IPS DF 4.7 (cell line): ENCODE measurements around the gene SCFD2.
"Not testable (repeated sequence)": the region's sequence is repeated elsewhere in the genome, so short reads cannot be mapped to it uniquely, and the experiment has no call there.

Source experiments
- DNase-seq: peaks from one replicate; pipeline ENCODE4 v3.0.0-alpha.2; 2013; ENCODE audit warnings: low spot score; ENCODE audit errors: extremely low read depth

The SCFD2 gene

DNA sequence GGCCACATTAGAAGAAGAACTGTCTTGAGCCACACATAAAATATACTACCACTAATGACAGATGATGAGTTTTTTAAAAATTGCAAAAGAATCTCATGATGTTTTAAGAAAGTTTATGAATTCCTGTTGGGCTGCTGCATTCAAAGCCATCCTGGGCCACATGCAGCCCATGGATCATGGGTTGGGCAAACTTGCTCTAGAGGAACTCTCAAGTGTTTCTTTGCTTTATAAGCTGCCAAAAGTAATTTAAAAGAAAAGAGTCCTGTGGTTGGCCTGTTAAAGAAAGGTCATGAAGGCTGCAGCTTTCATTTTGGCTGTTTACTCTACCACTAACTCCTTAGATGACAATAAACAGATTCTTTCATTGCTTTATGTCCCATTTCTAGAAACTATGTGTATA lies 218.2 kb downstream of the SCFD2 start:
- no peak for DNase-seq

DNA sequence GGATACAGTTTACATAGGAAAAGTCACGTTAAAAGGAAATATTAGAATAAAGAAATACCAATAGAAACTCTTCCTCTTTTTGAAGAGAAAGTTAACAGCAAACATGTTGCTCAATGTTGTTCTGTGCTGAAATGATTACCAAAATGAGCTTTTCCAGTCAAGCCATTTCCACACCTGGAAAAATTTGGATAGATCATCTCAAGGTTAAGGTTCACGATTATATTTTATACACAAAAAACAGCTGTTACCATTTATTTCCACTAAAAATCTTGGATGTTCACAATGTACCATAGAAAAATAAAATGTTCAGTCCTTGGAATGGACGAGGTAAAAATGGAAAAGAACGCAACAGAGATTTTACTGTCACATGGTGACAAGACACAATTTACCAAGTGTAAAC lies 218.7 kb downstream of the SCFD2 start:
- DNase-seq: no peak

DNA sequence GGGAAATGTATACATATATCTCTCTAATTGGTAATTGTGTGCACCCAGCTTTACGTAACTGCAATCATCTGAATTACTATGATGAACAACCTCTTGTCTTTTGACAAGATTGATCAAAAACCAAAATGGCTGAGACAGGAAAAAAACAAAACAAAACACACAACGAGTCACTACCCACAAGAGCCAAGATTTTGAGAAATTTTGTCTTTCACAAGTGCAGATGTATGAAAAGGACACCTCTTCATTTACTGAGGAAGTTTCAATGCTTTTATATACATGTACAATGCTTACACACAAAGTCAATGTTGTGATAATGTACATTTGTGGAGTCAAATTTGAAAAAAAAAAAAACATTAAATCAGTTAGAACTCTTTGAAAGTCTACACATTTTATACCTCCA lies 224.6 kb downstream of the SCFD2 start:
- no peak for DNase-seq

DNA sequence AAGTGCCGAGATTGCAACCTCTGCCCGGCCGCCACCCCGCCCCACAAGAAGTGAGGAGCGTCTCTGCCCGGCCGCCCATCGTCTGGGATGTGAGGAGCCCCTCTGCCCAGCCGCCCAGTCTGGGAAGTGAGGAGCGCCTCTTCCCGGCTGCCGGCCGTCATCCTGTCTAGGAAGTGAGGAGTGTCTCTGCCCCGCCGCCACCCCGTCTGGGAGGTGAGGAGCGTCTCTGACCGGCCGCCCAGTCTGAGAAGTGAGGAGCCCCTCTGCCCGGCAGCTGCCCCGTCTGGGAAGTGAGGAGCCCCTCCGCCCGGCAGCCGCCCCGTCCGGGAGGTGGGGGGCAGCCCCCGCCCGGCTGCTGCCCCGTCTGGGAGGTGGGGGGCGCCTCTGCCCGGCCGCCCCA lies 226.6 kb downstream of the SCFD2 start:
- not testable (repeated sequence) for DNase-seq

DNA sequence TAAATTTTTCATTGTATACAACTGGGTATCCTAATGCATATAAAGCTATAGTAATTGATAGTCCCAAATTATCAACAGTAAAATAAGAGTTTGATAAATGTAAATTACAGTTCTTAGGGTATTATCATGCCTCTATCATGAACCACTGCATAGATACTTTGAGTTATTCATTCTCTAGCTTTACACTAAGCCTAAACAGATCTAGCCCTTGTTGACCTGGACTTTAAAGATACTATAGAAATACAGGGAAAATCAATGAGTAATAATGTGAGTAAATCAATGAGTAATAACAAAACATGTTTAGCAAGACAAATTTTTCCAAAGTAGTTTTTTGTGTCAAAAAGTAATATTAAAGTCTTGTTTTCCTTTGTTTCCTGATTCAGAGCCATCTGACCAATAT lies 228.4 kb downstream of the SCFD2 start:
- no peak for DNase-seq

DNA sequence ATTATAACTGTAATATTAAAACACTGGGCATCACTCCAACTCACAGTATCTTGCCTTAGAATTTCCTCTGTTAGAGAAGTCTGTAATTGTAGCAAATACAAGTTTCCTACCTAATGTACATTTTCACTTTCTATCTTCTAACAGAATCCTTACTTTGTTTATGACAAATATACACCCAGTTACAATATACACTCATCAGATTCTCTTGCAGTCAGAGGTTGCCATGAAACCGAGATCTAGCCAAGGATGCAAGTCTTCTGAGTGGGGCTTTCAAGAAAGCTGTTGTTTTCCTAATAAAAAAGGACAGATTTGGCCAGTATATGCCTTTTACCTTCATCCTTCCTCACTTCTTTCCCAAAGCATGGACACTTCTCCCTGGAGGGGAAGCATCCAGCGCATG lies 228.9 kb downstream of the SCFD2 start:
- DNase-seq: no peak

DNA sequence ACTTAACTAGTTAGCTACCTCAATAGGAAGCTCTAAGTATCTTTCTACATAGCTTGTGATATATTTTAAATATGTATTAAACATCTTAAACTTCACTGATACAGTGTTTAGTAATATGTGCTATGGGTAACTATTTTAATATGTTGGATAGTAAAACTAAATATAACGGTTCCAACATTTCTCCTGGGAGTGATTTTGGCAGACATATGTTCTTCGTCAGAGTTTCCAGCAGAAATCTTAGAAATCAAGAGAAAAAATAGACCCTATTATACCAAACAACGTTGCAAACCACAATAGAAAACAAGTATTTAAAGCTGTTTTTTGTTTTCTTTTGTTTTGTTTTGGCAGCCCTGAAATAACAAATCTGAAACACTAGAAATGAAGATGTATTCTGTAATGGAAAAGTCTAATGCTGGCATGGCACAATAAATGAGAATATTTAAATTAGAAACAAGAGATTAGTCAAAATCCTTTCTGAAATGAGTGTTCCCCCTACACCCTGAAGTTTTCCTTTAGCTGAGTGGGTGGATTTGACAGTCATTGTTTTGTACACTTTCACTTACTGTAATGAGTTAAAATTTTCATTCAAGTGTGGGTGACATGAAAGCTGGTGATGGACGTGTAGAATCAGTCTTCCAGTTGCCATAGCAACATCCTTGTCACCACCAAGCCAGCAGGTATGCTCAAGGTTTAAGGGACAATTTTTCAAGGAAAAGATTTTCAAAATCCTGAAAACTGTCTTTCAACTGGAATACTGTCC lies 233.5 kb downstream of the SCFD2 start:
- no peak for DNase-seq

DNA sequence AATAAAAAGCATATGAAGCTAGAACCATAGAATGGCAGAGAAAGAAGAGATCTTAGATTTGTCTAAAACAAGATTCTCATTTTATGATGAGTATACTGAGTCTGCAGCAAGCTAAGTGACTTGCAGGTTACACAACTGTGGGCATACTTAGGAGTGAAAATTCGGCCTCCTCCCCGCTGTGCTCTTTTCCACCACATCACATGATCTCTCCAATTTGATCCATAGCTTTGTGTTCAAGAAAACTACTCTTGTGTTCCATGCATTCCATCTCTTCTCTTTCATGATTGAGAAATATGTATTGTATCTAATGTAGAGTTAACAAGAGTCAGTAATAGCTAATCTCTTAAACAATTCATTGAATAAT lies 234.3 kb downstream of the SCFD2 start:
- no peak for DNase-seq

DNA sequence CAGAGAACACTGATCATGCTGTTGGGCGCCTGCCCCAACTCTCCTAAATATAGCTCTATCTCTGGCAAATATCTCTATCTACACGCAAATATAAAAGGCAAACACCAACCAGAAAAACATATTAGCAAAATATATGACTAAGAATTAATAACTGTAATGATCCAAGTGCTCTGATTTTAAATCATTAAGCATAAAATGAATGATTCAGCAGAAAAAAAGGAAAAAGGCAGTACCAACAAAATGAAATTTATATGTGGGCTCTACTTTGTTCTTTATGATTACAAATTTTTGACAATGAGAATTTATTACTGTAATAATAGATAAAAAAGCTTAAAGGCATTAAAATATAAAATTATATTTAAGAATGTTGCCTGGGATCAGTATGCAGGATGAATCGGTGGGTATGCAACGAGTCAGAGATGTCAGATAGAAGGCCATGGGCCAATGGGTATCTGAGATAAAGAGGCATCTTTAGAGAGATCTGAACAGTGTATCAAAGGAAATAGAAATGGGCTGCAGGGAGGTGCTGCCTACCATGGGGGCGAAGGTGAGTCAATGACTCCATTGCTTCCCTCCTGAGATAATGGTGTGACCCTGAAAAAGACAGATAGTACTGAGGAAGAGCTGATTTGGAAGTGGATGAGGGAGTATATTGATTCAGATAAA lies 234.8 kb downstream of the SCFD2 start:
- DNase-seq: no peak

DNA sequence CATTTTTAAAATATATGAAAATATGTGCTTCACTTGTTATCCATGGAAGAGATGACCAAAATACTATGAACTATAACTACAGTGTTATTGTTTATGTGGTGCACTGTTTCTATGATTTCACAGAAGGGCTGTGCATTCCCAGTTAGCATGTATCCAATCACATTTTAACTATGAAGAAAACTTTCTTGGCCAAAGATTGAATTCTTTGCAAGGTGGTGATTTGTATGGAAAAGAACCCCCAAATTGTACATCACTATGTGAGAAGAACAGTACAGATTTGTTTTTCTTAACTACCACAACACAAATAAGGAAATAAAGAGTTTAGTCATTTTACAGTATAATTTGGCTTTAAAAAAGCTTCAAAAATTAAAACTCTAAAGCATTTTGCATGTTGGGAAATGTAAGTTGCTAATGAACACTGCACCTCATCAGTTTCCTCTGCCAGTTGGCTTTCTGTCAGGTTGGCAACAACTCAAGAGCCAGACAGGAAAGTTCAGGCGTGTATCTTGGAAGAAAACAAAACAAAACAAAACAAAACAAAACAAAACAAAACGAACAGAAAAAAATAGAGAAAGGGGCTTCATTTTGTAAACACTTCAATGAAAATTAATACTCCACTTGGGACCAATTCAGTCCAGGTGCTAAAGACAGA lies 237.0 kb downstream of the SCFD2 start:
- no peak for DNase-seq

DNA sequence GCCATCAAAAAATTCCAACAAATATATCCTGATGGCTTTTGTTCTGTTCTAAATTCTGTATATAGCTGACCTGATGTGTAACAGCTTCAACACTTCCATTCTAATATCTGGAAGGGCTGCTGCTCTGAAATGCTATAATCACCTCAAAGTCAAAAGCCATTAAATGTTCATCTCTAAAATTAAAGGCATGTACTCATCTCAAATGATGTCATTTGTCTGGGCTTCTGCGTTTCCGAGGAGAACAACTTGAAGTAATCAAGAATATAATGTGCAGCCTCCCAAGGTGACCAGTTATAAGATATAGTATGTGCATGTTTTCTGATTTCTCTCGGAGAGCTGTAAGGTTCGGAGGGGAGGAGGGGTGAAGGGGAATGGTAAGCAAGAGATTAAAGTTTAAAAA lies 237.6 kb downstream of the SCFD2 start:
- DNase-seq: no peak

DNA sequence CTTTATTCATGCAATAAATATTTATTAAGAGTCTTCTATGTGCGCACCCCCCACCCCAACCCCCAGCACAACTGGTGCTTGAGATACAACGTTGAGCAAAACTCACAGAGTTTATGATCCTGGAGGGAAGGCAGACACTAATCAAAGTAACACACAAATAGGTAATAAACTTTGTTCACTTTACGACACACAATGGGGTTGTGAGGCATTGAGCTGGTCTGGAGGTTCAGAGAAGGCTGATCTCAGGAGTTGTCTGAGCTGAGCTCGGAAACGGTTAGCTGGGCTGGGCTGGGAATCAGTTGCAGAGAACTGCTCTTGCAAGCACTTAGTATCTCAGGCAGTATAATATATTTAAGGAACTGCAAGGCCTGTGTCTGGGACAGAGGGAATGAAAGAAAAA lies 238.5 kb downstream of the SCFD2 start:
- DNase-seq: no peak

DNA sequence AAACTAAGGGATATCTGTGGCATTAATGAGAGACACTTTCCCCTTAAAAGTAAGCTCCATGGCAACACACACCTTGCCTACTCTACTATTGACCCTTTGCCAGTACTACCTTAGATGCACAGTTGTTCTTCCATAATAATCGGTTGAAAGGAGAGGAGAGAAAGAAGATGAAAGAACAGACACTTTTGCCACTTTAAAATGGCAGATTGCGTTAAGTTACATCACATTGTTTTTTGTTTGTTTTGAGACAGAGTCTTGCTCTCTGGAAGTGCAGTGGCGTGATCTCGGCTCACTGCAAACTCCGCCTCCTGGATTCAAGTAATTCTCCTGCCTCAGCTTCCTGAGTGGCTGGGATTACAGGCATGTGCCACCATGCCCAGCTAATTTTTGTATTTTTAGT lies 239.8 kb downstream of the SCFD2 start:
- no peak for DNase-seq

DNA sequence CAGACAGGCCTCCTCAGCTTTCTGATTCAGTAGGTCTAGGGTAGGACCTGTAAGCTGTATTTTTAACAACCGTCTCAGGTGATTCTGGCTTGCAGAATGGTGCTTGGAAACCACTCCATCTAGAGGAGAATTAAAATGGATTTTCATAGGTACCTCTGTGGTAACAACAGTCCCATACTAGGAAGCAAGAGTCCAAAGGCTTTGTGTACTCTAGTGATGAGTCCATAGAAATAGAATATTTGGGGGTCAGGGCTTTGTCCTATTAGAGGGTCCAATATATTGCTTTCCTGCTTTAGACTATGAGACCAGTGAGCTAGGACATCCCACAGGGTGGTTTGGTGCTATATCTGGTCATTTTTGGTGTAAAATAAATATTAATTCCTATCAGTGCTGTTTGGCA lies 242.0 kb downstream of the SCFD2 start:
- no peak for DNase-seq

DNA sequence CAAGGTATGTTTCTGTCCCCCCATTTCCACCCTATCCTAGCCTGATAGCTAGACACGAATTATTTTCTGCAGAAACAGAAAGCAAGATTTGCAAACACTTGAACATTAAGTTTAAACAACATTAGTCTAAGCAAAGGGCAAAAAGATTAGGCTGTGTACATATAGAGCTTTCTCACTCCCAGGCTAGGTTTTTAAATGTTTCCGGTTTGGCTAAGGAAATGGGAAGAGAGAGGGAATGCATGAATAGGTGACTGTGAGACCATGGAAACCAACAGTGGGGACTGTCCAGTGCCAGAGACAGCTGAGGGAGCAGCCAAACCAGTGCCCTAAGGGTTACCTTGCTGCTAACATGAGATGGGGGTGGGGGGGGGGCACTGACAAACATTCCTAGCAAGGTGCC lies 242.7 kb downstream of the SCFD2 start:
- DNase-seq: no peak

DNA sequence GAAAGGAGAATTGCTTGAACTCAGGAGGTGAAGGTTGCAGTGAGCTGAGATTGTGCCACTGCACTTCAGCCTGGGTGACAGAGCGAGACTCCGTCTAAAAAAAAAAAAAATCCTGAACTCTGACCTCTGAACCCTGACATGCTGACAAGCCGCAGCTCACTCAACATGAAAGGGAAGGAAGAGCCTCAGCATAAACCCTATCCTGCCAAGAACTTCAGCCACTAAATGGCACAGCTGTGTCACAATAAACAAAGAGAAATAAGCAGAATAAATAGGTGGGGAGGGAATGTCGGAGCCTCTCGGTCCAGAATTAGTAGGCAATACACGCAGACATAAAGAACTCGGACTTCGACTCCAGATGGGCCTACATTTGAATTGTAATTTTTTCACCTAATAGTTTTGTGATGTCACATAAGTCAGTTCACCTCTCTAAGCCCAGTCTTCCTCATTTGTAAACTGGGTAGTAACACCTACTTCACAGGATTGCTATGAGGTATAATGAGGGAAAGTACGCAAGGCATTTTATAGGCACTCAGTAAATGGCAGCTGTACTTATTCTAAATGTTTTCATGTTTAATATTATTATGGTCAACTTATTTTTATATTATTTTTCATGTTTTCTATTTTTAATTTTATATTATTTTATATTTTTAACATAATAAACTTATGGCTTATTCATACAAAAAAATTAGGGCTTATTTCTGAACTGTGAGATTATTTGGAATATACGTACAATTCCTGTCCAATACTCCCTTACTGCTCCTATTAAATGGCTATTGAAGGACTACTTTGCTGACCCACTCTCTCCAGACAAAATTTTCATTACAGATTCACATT lies 243.4 kb downstream of the SCFD2 start:
- no peak for DNase-seq

DNA sequence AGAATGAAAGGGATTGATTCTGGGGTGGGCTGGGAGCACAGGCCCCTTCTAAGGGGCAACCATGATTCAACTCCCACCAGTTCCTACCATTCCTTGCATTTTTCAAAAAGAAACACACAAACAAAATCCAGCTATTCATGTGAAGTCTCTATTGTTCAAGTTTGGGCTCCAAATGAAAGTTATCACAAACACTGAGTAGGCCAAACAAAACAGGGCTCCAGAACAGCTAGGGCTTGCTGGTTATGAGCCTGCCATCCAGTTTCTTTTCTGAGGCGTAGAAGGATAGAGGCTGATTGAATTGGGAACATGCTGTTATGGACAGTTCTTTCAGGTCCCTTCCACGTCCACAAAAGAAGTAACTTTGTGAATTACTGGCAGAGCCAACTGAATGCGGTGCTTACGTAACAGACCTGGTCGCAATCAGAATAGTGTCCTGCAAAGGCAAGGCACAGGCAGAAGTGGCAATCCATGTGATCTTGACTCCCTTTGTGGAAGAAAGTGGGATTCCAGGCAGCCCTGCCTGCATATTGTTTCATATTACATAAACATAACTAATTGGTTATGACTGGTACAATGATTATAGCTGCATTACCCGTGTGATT lies 244.5 kb downstream of the SCFD2 start:
- DNase-seq: no peak

DNA sequence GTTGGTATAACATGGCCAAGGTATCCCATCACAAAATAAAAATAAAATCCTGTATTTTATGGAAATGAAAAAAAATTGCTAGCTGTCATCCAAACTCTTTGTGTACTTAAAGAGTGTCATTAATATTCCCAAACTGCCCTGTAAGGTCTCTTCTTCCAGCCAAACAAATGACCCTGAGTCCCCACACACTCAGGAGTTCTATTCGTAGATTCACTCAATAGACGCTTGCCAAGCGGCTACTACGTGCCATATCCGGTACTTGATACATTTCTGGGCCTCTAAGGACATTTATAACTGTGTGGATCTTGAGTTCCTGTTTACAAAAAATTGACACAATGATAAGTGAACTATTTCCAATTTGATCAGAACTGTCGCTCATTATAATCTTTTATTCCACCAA lies 245.1 kb downstream of the SCFD2 start:
- no peak for DNase-seq

DNA sequence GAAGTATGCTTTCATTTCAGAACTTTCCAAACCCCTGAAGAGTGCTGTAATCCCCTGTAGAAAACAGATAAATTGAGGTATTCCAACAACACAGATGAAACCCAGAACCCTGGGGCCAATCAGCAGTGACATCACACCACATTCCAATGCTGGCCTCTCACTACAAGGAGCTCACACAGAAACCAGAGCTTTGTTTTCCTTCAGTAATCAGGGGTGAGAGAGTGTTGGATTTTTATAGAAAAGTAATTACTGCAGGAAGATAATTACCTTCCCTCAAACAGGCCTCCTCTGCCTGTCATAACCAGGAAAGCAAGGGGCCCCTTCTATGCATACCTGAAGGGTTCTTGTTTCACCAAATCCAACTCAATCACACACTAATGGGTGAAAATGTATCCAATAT lies 246.2 kb downstream of the SCFD2 start:
- DNase-seq: peak; percentile 7

DNA sequence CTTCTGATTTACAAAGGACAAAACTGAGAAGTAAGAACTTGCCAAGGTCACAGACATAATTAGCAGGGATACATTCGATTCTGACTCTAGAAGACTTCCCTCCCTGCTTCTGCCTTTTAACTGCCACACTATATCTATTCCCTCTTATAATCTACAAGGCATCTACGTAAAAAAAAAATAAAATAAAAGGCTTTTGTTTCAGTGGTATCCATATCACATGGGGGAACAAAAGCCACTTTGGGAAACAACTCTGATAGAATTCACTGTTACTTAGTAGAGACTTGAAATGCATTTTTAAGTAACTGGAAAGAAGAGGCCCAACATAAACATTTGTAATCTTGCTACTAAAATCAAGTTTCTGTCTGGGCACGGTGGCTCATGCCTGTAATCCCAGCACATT lies 247.2 kb downstream of the SCFD2 start:
- DNase-seq: no peak

DNA sequence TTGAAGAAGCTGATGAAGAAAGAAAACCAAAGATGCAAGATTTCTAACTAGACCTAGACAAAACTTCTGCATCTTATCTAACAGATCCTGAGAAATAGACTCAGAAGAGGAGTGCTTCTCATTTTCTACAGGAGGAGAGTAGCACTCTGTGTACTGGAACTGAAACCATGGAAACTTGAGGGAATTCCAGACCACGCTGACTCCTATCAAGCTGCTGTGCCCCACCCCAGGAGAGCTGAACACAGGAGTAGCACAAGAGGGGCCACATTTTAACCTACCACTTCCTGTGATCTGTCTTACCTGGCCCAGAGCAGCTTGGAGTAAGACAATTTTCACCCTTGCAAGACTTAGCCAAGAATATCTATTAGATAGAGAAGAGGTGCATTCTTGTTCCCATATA lies 248.9 kb downstream of the SCFD2 start:
- DNase-seq: no peak
